Measurements from ENCODE around the gene CIRBP. TPM values are rescaled to one million over a fixed set of nuclear protein-coding genes. Genes with fewer than 3 reads are reported as not detected.

The CIRBP gene
- total RNA-seq, 2 donors from 2014 or later: 282 to 301 TPM

GRCh38 chr19:1241417-1242095, 27.6 kb upstream of the CIRBP start, which contains the start of gene ATP5F1D:
Gene ATP5F1D (plus strand): TSS chr19:1241751. CDS start chr19:1241851, 100 bp downstream.
- WGBS, 2 experiments (ENCODE audit: insufficient coverage in 1 of 2, insufficient read length in 1 of 2): 1 to 5% methylated on average over 18 to 79 of the region's 79 CpGs

GRCh38 chr19:1243768-1244692, 25.1 kb upstream of the CIRBP start:
- H3K27ac ChIP-seq (ENCODE audit: low read depth, low read length): no peak overlapping the region
- DNase-seq: peak; percentile 95
- Mint-ChIP-seq H3K27me3 (ENCODE audit: insufficient read depth) (no peaks in the 10 kb centered on the region), H3K9me3 (no peaks in the 10 kb centered on the region), H3K36me3 (ENCODE audit: low read depth) (peaks cover 2% of the 10 kb centered on the region), H3K4me3 (no peak overlapping the region), H3K4me1 (peaks cover 7% of the 10 kb centered on the region), H3K27ac (peak overlapping the region; percentile 91)
- H3K9me3 ChIP-seq (ENCODE audit: control insufficient read depth, low read length): no peaks in the 10 kb centered on the region
- WGBS, 2 experiments (ENCODE audit: insufficient coverage in 1 of 2, insufficient read length in 1 of 2): 74 to 83% methylated on average over 30 to 33 of the region's 33 CpGs
- H3K27me3 ChIP-seq (ENCODE audit: control insufficient read depth, insufficient read depth, low read length, poor library complexity, severe bottlenecking): no peaks in the 10 kb centered on the region
- H3K36me3 ChIP-seq (ENCODE audit: control insufficient read depth, insufficient read depth, low read length): no peaks in the 10 kb centered on the region
- no peak overlapping the region for H3K4me3 ChIP-seq (ENCODE audit: low read length)
- H3K4me1 ChIP-seq (ENCODE audit: control insufficient read depth, insufficient read depth, low read length): peaks cover 5% of the 10 kb centered on the region
- H3K9ac ChIP-seq (ENCODE audit: extremely low read depth, low read length, poor library complexity, severe bottlenecking): no peak overlapping the region
- peak; percentile 96 for TF ChIP-seq CTCF (conservative IDR thresholded peaks at IDR 0.05)

More at GRCh38 chr19:1241417-1242095, 27.6 kb upstream of the CIRBP start, which contains the start of gene ATP5F1D:
- Mint-ChIP-seq H3K9me3 (no peaks in the 10 kb centered on the region), H3K4me1 (peaks cover 11% of the 10 kb centered on the region), H3K4me3 (peak within 1 kb of the TSS; percentile 76), H3K27ac (peak within 1 kb of the TSS; percentile 96), H3K27me3 (ENCODE audit: insufficient read depth) (no peaks in the 10 kb centered on the region), H3K36me3 (ENCODE audit: low read depth) (peaks cover 2% of the 10 kb centered on the region)
- TF ChIP-seq CTCF (conservative IDR thresholded peaks at IDR 0.05): no peak
- peaks cover 5% of the 10 kb centered on the region for H3K4me1 ChIP-seq (ENCODE audit: control insufficient read depth, insufficient read depth, low read length)
- H3K4me3 ChIP-seq (ENCODE audit: low read length): peak within 1 kb of the TSS; percentile 78
- H3K27me3 ChIP-seq (ENCODE audit: control insufficient read depth, insufficient read depth, low read length, poor library complexity, severe bottlenecking): no peaks in the 10 kb centered on the region
- peak; percentile 97 for DNase-seq
- H3K27ac ChIP-seq (ENCODE audit: low read depth, low read length): no peak within 1 kb of the TSS
- H3K9ac ChIP-seq (ENCODE audit: extremely low read depth, low read length, poor library complexity, severe bottlenecking): peak within 1 kb of the TSS; percentile 59
- no peaks in the 10 kb centered on the region for H3K9me3 ChIP-seq (ENCODE audit: control insufficient read depth, low read length)
- no peaks in the 10 kb centered on the region for H3K36me3 ChIP-seq (ENCODE audit: control insufficient read depth, insufficient read depth, low read length)

- no peak overlapping the region for H3K4me3 ChIP-seq (ENCODE audit: low read length)
- peak overlapping the region; percentile 91 for H3K27ac Mint-ChIP-seq
- no peaks in the 10 kb centered on the region for H3K27me3 ChIP-seq (ENCODE audit: control insufficient read depth, insufficient read depth, low read length, poor library complexity, severe bottlenecking)
- H3K27ac ChIP-seq (ENCODE audit: low read depth, low read length): no peak overlapping the region
- no peaks in the 10 kb centered on the region for H3K9me3 Mint-ChIP-seq
- H3K36me3 ChIP-seq (ENCODE audit: control insufficient read depth, insufficient read depth, low read length): no peaks in the 10 kb centered on the region
- peaks cover 5% of the 10 kb centered on the region for H3K4me1 Mint-ChIP-seq
- DNase-seq: no peak
- H3K9me3 ChIP-seq (ENCODE audit: control insufficient read depth, low read length): no peaks in the 10 kb centered on the region
- WGBS, 2 experiments (ENCODE audit: insufficient coverage in 1 of 2, insufficient read length in 1 of 2): 76 to 79% methylated on average over 11 to 31 of the region's 31 CpGs
- no peak overlapping the region for H3K4me3 Mint-ChIP-seq
- TF ChIP-seq CTCF (conservative IDR thresholded peaks at IDR 0.05): no peak
- H3K9ac ChIP-seq (ENCODE audit: extremely low read depth, low read length, poor library complexity, severe bottlenecking): no peak overlapping the region
- H3K27me3 Mint-ChIP-seq (ENCODE audit: insufficient read depth): no peaks in the 10 kb centered on the region
- peaks cover 3% of the 10 kb centered on the region for H3K36me3 Mint-ChIP-seq (ENCODE audit: low read depth)
- peaks cover 5% of the 10 kb centered on the region for H3K4me1 ChIP-seq (ENCODE audit: control insufficient read depth, insufficient read depth, low read length)
Observed at GRCh38 chr19:1244693-1245451, 24.3 kb upstream of the CIRBP start.

Measured in endodermal cell (in vitro differentiated cells).